HG03095 (cell line): Measurements from ENCODE around the gene TMEM272.
A peak's percentile ranks its signal among the peaks of the same experiment; 100 is the strongest.
"Not testable (repeated sequence)": the region's sequence is repeated elsewhere in the genome, so short reads cannot be mapped to it uniquely, and the experiment has no call there.

Experiments used
- ATAC-seq: cut with Tn5 transposase; IDR thresholded peaks from one replicate; pipeline ENCODE4 v1.9.1; 2021; ENCODE audit warnings: moderate library complexity; ENCODE audit not compliant: unreplicated experiment

The TMEM272 gene

DNA sequence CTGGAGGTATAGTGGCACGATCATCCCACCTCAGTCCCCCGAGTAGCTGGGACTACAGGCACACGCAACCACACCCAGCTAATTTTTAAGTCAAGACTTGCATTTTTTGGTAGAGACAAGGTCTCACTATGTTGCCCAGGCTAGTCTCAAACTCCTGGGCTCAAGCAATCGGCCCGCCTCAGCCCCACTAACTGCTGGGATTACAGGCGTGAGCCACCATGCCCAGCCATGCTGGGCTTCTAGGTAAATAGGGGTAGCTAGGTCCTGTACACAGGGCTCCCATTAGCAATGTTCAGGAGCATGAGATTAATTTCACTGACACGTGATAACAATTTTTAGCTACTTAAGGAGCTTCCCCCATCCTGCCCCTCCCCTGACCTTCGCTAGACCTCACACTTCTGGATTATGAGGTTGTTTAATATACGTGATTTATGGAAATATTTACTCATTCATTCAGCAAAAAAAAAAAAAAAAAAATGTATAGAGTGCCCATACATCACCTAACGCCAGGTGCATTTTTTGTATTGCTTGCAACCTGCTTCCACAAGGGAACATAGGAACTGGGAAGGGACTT, 19.2 kb downstream of the TMEM272 start:
- no peak for ATAC-seq

DNA sequence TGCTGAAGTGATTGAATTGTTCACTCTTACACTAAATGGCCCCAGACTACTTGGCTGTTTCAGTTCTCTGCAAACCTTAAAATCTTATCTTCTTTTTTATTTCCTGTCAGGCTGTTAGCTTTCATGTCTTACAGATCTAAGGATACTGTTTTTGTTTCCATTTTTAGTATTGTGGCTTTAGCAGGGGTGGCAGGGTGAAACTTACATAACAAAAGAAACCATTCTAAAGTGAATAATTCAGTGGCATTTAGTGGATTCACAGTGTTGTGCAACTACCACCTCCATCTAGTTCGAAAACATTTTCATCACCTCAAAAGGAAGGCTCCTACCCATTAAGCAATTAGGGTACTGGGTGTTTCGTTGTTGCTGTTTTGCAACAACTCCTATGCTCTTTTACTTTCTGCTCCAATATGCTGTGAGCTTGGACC, 19.8 kb downstream of the TMEM272 start:
- no peak for ATAC-seq

GRCh38 chr13:51824712-51825111, 20.3 kb downstream of the TMEM272 start:
- ATAC-seq = not testable (repeated sequence)

DNA sequence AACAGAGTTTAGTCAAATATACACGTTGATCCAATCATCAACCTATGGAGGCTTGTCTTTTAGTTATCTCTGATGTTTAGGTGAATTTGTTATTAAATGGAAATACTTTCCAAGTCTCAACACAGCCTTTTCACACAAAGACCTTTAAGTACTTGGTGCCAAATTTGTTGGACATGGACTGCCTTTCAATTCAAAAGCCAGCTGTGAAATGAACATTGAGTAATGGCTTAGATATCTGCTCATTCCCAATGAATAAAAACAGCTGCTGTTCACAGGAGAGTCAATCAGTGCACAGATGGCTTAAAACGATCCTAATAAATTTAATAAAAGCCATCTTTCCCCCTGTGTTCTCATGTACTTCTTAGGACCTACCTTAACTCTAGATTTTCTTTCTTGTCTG, 21.1 kb downstream of the TMEM272 start:
- ATAC-seq = no peak

DNA sequence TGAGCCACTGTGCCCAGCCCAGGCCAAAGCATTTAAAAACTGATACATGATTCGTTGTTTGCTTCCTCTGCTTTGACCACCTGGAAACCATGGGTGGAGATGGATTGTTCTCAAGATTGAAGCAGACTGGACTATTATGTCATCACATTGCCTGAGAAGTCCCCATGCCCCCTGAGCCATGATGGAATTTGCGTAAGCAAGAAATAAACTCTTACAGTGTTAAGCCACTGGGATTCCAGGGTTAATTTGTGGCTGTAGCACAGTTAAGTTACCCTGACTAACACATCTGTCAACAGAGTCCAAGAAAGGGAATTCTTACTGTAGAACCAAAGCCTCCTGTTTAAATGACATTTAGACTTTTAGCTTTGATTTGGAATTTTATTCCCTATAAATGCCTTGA, 21.6 kb downstream of the TMEM272 start:
- no peak for ATAC-seq

DNA sequence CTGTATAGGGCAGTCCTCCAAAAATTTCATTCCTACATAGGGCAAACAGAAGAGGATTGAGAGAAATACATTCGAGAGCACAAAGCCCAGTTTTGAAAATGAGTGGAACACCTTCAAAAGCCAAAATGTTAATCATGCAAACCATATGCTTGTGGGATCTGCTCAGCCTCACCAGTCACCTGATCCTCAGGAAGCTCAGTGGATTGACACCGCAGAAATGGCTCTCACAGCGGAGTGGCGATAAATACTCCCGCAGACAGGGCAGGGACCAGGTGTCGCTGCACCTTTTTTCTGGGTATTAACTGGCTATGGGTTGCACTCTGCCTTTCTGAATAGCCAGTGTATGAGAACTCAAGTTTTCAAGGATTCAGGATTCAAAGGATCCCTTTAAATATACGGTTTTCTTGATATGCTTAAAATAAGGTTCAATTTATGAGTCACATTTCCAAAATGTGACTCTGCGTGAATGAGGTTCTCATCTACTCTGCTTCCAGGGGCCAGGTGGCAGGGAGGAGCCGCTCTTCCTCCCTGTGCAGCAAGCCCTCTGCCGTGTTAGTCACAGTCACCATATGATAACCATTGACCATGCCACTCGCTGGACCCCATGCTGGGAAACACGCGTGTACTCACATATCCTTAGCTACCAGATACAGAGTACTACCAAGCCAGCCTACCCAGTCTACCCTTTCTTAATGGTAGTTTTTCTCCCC, 22.7 kb downstream of the TMEM272 start:
- ATAC-seq = no peak

DNA sequence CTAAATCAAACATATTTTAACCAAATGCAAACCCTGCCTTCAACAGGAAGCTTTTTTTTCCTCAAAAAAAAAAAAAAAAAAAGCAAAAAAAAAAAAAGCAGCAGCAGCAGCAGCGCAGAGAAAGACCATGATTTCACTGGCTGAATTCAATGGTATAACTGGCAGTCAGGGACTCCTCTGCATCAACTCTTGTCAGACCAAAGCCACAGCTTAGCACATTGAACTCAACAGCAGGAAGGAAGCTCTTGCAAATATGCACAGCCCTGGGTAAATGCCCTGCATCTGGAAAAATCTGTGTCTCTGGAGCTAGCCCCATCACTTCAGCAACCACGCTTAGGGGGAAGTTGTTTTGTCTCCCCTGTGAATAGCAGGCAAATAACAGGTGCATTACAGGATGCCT, 23.4 kb downstream of the TMEM272 start:
- no peak for ATAC-seq

- ATAC-seq = no peak
Measured at GRCh38 chr13:51820016-51820597, 24.9 kb downstream of the TMEM272 start.

GRCh38 chr13:51819544-51819943, 25.4 kb downstream of the TMEM272 start:
- no peak for ATAC-seq

- ATAC-seq = no peak
Measured at GRCh38 chr13:51818781-51819511, 26.0 kb downstream of the TMEM272 start.

- no peak for ATAC-seq
Measured at GRCh38 chr13:51818276-51818675, 26.7 kb downstream of the TMEM272 start.

DNA sequence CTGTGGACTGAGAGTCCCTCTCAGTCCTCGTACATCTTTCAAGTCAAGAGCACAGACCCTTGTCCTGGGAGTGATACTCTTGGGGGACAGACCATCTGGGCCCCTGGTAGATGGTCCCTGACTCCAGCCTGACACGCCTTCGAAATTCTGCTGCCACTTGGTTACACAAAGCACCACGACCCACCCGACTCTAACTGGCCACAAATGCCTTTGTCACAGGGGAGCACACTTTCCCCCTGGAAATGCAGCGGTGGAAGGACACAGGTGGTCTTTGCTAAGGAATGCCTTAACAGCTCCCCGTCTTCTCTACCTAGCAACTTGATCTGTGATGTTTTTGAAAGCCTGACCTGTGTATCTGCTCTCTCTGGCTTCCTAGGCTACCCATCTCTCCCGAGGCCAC, 27.3 kb downstream of the TMEM272 start:
- no peak for ATAC-seq

DNA sequence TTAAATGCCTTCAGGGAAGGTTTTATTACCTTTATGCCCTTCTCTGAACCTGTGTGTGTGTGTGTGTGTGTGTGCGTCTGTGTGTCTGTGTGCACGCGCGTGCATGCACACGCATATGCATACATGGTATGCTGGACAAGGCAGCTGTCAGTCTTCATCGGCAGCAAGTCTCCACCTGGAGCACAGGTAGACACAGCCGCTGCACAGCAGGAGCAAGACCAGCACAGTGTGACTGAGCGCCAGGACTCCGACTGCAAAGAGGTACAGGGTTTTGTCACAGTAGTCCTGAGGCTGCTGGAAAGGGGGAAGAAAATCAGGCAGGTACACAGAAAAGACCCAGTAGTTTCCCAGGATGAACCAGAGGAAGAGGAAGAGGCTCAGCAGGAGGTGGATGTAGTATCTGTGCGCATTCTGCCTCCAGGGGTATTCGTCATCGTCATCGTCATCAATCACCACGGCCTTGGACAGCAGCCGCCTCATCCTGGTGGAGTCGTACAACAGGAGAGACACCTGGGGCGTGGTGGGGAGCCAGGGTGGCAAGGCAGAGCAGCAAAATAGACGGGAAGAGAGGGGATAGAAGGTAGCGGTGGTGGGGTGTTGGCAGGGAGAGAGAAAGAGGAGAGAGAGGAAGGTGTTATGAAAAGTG, 28.2 kb downstream of the TMEM272 start:
- no peak for ATAC-seq

GRCh38 chr13:51815848-51816247, 29.1 kb downstream of the TMEM272 start:
- ATAC-seq = no peak

DNA sequence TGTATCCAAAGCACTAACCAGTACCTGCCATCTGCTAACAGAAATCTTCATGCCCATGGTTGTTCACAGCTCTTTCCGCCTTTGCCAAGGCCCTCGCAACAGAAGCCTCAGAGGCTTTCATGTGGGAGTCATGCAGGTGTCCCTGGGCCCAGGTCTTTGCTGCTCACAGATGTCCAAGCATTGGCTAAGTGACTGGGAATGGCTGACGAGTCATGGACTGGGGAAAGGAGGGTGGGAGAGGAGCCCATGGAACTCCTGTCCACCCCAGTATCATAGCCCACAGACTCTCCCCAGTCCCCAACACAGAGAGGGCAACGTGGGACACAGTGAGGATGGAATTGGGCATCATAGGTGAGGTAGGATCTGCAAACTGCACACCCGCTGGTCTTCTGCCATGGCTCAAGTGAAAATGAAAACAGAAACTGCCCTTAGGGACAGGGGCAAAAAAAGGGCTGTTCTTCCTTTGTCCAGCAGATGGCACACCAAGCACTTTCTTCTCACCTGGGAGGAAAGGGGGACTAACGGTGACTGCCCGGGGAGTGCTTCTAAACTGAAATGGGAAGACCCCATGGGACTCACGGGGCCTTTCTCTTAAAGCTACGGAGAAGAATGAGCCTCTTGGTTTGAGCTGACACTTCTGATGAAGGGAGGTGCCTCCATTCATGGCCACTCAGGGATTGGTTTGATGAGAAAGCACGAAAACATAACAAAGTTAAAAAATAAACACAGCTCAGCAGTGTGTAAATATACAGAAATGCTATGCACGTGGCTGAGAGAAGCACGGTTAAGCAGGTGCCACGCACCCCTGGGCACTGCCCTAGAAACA, 29.9 kb downstream of the TMEM272 start:
- ATAC-seq = peak; percentile 65

DNA sequence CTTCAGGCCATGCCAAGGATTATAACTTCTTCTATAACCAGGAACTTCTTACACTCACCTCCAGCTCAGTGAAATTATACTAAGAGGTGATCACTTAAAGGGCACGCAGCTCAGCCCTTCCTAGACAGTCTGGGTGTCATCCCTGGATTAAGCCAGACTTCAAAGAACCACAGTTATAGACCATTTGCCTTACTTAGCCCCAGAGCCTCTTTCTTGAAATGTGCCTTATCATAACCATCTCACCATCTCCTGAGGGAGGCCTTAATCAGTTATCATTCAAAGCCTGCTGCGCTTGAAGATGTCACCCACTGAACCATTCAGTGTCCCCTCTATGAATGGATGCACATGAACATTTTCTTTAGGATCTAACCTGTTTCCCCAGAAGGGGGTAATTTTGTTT, 30.9 kb downstream of the TMEM272 start:
- ATAC-seq = no peak

DNA sequence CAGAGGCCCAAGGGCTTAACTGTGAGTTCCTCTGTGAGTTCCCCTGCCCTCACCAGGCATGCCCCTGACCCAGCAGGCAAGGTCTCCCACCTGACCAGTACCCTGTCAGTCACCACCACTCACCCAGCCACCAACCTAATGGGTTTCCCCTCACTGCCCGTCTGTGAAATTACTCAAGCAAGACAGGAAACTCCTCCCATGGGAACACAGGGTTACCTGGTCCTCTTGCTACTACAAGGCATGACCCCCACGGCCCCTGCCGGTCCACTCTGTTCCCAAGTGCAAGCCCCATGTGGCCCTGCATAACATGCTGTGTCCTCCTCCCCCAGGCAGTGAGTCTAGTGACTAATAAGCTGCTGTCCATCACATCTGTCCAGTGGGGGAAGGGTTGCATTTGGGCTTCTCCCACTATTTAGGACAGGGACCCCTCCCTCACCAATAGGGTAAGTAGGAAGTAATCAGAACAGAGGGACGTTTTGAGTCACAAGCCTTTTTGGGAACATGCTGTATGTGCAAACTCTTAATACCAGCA, 33.0 kb downstream of the TMEM272 start:
- no peak for ATAC-seq

- ATAC-seq = no peak
Measured at GRCh38 chr13:51811046-51811445, 33.9 kb downstream of the TMEM272 start.

GRCh38 chr13:51808811-51809210, 36.2 kb downstream of the TMEM272 start:
- no peak for ATAC-seq

DNA sequence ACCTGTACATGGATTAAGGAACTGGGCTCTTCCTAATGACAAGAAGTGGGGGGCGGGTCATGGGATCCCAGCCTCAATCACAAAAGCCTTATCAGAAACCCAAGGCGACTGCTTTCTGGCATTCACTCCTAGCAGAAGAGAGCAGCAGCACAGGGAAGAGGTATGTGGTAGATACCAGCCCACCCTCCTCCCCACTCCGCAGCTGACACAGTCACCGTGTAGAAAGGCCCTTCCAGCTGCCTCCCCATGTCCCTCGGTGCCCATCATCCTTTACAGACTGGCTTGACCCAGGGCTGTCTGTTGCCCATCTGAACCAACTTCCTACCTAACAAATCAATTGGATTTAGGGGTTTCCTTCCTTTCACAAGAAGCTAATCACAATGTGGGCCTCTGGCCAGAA, 37.9 kb downstream of the TMEM272 start:
- ATAC-seq = no peak
